ENCODE results near the gene PEAK1.

Gene PEAK1

GRCh38 chr15:77096138-77096537 lies 323.8 kb downstream of the PEAK1 start:
- Histone ChIP-seq H3K27me3 (replicated peaks; ENCODE audit: control insufficient read depth, insufficient read depth, low read length) (no peaks in the 10 kb centered on the region), H3K36me3 (ENCODE audit: control insufficient read depth, insufficient read depth, low read length) (no peaks in the 10 kb centered on the region), H3K4me3 (replicated peaks; ENCODE audit: low read depth, low read length) (no peak overlapping the region)
- TF ChIP-seq CTCF (IDR thresholded peaks at IDR 0.05; ENCODE audit: insufficient read depth, low read length, poor library complexity, severe bottlenecking): no peak
- no peak for DNase-seq (ENCODE audit: extremely low read depth, insufficient read length)

GRCh38 chr15:77094397-77095030 lies 325.4 kb downstream of the PEAK1 start:
- no peak for DNase-seq (ENCODE audit: extremely low read depth, insufficient read length)
- Histone ChIP-seq H3K27me3 (replicated peaks; ENCODE audit: control insufficient read depth, insufficient read depth, low read length) (no peaks in the 10 kb centered on the region), H3K36me3 (ENCODE audit: control insufficient read depth, insufficient read depth, low read length) (no peaks in the 10 kb centered on the region), H3K4me3 (replicated peaks; ENCODE audit: low read depth, low read length) (no peak overlapping the region)
- TF ChIP-seq CTCF (IDR thresholded peaks at IDR 0.05; ENCODE audit: insufficient read depth, low read length, poor library complexity, severe bottlenecking): peak; percentile 23

GRCh38 chr15:77093436-77093835 lies 326.5 kb downstream of the PEAK1 start:
- H3K36me3 ChIP-seq (ENCODE audit: control insufficient read depth, insufficient read depth, low read length): no peaks in the 10 kb centered on the region
- DNase-seq (ENCODE audit: extremely low read depth, insufficient read length): no peak
- no peaks in the 10 kb centered on the region for H3K27me3 ChIP-seq (replicated peaks; ENCODE audit: control insufficient read depth, insufficient read depth, low read length)
- TF ChIP-seq CTCF (IDR thresholded peaks at IDR 0.05; ENCODE audit: insufficient read depth, low read length, poor library complexity, severe bottlenecking): no peak
- H3K4me3 ChIP-seq (replicated peaks; ENCODE audit: low read depth, low read length): no peak overlapping the region

GRCh38 chr15:77091097-77091496 lies 328.8 kb downstream of the PEAK1 start:
- H3K36me3 ChIP-seq (ENCODE audit: control insufficient read depth, insufficient read depth, low read length): no peaks in the 10 kb centered on the region
- no peaks in the 10 kb centered on the region for H3K27me3 ChIP-seq (replicated peaks; ENCODE audit: control insufficient read depth, insufficient read depth, low read length)
- no peak overlapping the region for H3K4me3 ChIP-seq (replicated peaks; ENCODE audit: low read depth, low read length)
- DNase-seq (ENCODE audit: extremely low read depth, insufficient read length): no peak
- no peak for TF ChIP-seq CTCF (IDR thresholded peaks at IDR 0.05; ENCODE audit: insufficient read depth, low read length, poor library complexity, severe bottlenecking)

- H3K36me3 ChIP-seq (ENCODE audit: control insufficient read depth, insufficient read depth, low read length): no peaks in the 10 kb centered on the region
- no peak overlapping the region for H3K4me3 ChIP-seq (replicated peaks; ENCODE audit: low read depth, low read length)
- TF ChIP-seq CTCF (IDR thresholded peaks at IDR 0.05; ENCODE audit: insufficient read depth, low read length, poor library complexity, severe bottlenecking): no peak
- no peak for DNase-seq (ENCODE audit: extremely low read depth, insufficient read length)
- no peaks in the 10 kb centered on the region for H3K27me3 ChIP-seq (replicated peaks; ENCODE audit: control insufficient read depth, insufficient read depth, low read length)
Measured at GRCh38 chr15:77087213-77087612, 332.7 kb downstream of the PEAK1 start.

GRCh38 chr15:77085297-77085696 lies 334.6 kb downstream of the PEAK1 start:
- peak; percentile 66 for DNase-seq (ENCODE audit: extremely low read depth, insufficient read length)

More at GRCh38 chr15:77085297-77085696, 334.6 kb downstream of the PEAK1 start:
- H3K36me3 ChIP-seq (ENCODE audit: control insufficient read depth, insufficient read depth, low read length): no peaks in the 10 kb centered on the region
- no peak overlapping the region for H3K4me3 ChIP-seq (replicated peaks; ENCODE audit: low read depth, low read length)
- no peak for TF ChIP-seq CTCF (IDR thresholded peaks at IDR 0.05; ENCODE audit: insufficient read depth, low read length, poor library complexity, severe bottlenecking)
- no peaks in the 10 kb centered on the region for H3K27me3 ChIP-seq (replicated peaks; ENCODE audit: control insufficient read depth, insufficient read depth, low read length)
